Stomach (tissue), 9 donors: ENCODE measurements around the gene CARD19. TPM values are rescaled to one million over a fixed set of nuclear protein-coding genes. Genes with fewer than 3 reads are reported as not detected.
"Not testable (repeated sequence)": the region's sequence is repeated elsewhere in the genome, so short reads cannot be mapped to it uniquely, and the experiment has no call there.

Experiments
- DNase-seq, 2 donors: peaks; one replicate each; pipeline versions ENCODE4 v3.0.0 to v3.0.0-alpha.2; 2013 to 2019
- H3K27ac ChIP-seq, 5 donors: fragments of 200-600 bp in 4 of 5; sonication (generic) in 4 of 5; one replicate each; pipeline ENCODE4 v1.5.1; 2013 to 2019; ENCODE audit warnings: mild to moderate bottlenecking in 1 of 5, moderate library complexity in 1 of 5
- H3K27me3 ChIP-seq, 3 donors: fragments of 200-600 bp; sonication (generic); one replicate each; pipeline ENCODE4 v1.5.1; 2017 to 2019; ENCODE audit warnings: mixed run types in 1 of 3
- H3K36me3 ChIP-seq, 4 donors: fragments of 200-600 bp; sonication (generic); 1 replicate in 3 of 4; 2 replicates in 1 of 4; pipeline ENCODE4 v1.5.1; 2016 to 2019
- H3K4me1 ChIP-seq, 4 donors: fragments of 200-600 bp; sonication (generic); one replicate each; pipeline ENCODE4 v1.5.1; 2016 to 2019
- H3K4me3 ChIP-seq, 4 donors: fragments of 200-600 bp; sonication (generic) in 3 of 4; one replicate each; pipeline ENCODE4 v1.5.1; 2016 to 2019; ENCODE audit warnings: mild to moderate bottlenecking in 1 of 4
- H3K9me3 ChIP-seq, 4 donors: fragments of 200-600 bp; sonication (generic); one replicate each; pipeline ENCODE4 v1.5.1; 2016 to 2019
- CTCF ChIP-seq, 7 experiments: fragments of 450-650 bp in 4 of 7; fragments of 200-600 bp in 3 of 7; sonication (generic) in 3 of 7; IDR thresholded peaks; one replicate each; pipeline ENCODE4 v1.5.1; 2016 to 2019; ENCODE audit warnings: antibody characterized with exemption in 7 of 7, control low read depth in 2 of 7, mild to moderate bottlenecking in 1 of 7
- EP300 ChIP-seq: sonication (generic); formaldehyde crosslinking; IDR thresholded peaks from one replicate; pipeline ENCODE4 v1.6.1; 2017; ENCODE audit warnings: antibody characterized with exemption
- POLR2A ChIP-seq, 4 donors: fragments of 450-650 bp; IDR thresholded peaks; one replicate each; pipeline ENCODE4 v1.6.1; 2016; ENCODE audit warnings: antibody characterized with exemption in 4 of 4, control low read depth in 2 of 4, mild to moderate bottlenecking in 1 of 4, moderate library complexity in 1 of 4
- POLR2AphosphoS5 ChIP-seq, 3 donors: sonication (generic); formaldehyde crosslinking; IDR thresholded peaks; one replicate each; pipeline ENCODE4 v1.6.1; 2016; ENCODE audit warnings: antibody characterized with exemption in 3 of 3
- whole genome bisulfite sequencing, 5 donors: extraction: QIAGEN DNeasy Blood & Tissue Kit in 3 of 5; methylation state at CpG; one replicate each; pipeline versions ENCODE4 v1.1.5 to v1.1.7; 2013 to 2018; 5-methylcytosine and 5-hydroxymethylcytosine counted together
- intact Hi-C: fragments of 100-400 bp; cut with DNase I; formaldehyde crosslinking; loops from one replicate; pipeline ENCODE4 v1.15.1; 2023; ENCODE audit warnings: low total_unique reads
- polyA plus RNA-seq, 3 donors: library from polyadenylated mRNA; stranded (reverse); fragments of 200-250 nt; gene quantifications; one replicate each; pipeline ENCODE4 v1.2.3, GENCODE V29; 2013
- total RNA-seq, 5 donors: library from RNA; depleted of rRNA; stranded (reverse); fragments of >200 nt; gene quantifications; one replicate each; pipeline versions ENCODE4 v1.1.0 to v1.2.3, GENCODE V29; 2014 to 2016
- donor health status: healthy with polysubstance abuse.
- donor health status: Bipolar disorder and iron deficiency.
- donor health status: healthy.

The CARD19 gene
- total and polyA plus RNA-seq, 8 donors: 14.3 to 95.1 (median 45.6) TPM

DNA sequence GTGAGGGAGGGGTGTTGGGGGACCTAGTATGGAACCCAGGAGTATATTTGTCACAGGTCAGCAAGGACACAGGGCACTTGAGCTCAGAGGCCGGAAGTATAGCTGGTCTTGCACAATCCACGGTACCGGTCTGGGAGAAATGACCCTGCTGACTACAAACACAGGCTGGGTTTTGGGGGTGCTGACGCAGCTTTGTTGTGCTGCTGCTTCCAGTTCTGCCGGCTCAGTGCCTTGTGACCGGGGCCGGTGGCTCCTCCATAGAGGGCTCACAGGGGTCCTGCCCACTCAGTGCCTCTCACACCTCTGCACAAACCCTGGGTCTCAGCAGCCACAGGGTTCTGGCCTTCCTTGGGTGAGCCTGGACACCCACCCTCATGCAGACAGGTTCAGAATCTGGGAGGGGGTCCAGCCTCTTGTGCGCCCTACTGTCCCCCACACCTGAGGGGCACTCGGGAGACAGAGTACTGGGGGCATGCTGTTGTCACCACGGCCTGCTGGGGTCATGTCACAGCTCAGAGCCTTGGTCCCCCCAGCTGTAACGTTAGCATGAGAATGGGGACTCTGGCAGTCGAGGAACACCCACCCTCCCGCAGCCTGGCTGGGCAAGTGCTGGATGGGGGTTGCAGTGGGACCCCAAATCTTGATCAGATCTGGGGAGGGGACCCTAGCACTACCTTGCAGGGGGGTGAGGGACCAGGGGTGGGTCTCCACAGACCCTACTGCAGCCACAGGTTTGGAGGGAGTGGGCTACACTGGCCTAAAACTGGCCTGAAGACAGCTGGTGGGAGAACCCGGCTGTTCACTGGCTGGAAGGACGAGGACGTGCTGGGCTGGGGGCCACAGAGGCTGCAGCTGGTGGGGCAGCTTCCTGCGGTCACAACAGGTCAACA is 20.3 kb downstream of the CARD19 start:
- no peaks in the 10 kb centered on the region for H3K9me3 ChIP-seq
- peaks cover 18 to 38% (median 37%) of the 10 kb centered on the region in 4 donors for H3K36me3 ChIP-seq
- peaks cover 22 to 64% (median 33%) of the 10 kb centered on the region in 4 donors for H3K4me1 ChIP-seq
- WGBS, 5 donors: 48 to 65% (median 59%) methylated on average over 11 to 17 of the region's 17 CpGs
- TF ChIP-seq POLR2AphosphoS5 (IDR thresholded peaks at IDR 0.05) (peak; percentile 19 to 74 (median 38)), CTCF (IDR thresholded peaks at IDR 0.05) (no peak)
- peak; percentile 70 to 82 for DNase-seq
- intact Hi-C loops: no loop called here
- H3K4me3 ChIP-seq: no peak overlapping the region
- peak overlapping the region in 4 of 5 donors; percentile 50 to 82 (median 70) for H3K27ac ChIP-seq
- H3K27me3 ChIP-seq: no peaks in the 10 kb centered on the region

DNA sequence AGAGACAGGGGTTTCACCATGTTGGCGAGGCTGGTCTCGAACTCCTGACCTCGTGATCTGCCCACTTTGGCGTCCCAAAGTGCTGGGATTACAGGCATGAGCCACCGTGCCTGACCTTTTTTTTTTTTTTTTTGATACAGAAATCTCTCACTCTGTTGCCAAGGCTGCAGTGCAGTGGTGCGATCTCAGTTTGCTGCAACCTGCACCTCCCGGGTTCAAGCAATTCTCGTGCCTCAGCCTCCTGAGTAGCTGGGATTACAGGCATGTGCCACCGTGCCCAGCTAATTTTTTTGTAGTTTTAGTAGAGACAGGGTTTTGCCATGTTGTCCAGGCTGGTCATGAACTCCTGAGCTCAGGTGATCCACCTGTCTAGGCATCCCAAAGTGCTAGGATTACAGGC is 21.5 kb downstream of the CARD19 start:
- H3K27ac ChIP-seq, H3K4me3 ChIP-seq, H3K27me3 ChIP-seq, intact Hi-C loops, DNase-seq, H3K9me3 ChIP-seq: not testable (repeated sequence)
- H3K36me3 ChIP-seq: peaks cover 14 to 36% (median 34%) of the 10 kb centered on the region in 4 donors
- H3K4me1 ChIP-seq: peaks cover 22 to 64% (median 33%) of the 10 kb centered on the region in 4 donors
- WGBS, 5 donors: 89 to 92% (median 90%) methylated on average over 9 of the region's 9 CpGs

DNA sequence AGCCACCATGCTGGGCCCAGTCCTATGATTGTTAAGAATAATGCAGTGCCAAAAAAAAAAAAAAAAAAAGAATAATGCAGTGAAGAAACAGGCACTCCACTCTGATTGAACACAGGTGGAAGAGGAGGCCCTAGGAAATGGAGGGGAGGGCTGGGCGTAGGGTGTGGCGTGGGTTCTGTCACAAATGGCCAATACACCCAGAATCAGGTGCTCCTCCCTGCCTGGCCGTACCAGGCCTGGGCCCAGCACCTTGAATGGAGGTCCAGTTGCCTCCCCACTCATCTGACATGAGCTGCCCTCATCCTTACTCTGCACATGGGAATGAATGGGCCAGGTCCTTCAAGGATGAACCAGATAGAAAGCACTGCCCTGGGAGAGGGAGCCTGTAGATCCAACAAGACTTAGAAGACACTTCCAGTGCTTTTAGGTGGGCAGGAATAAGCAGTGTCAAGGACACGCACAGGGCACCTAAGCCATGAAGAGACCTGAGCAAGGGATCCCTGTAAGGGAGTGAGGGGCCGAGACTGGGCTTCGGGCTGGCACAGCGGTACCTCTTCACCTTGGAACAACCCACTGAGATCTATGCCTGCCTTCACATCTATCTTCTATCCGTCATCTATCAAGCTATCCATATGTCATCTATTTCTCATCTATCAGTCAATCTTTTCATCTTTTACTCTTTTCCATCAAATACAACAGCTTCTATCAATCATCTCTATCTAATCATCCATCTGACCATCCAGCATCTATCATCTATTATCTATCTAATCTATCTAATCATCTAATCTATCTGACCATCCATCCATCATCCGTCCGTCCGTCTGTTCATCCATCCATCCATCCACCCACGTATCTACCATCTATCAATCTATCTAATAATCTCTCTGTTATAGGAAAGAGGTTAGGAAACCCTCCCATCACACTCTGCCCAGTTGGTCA is 22.2 kb downstream of the CARD19 start:
- DNase-seq: peak in 1 of 2 donors; percentile 2
- no peaks in the 10 kb centered on the region for H3K9me3 ChIP-seq

More for the DNA sequence above, 22.2 kb downstream of the CARD19 start:
- Histone ChIP-seq H3K27me3 (no peaks in the 10 kb centered on the region), H3K27ac (peak overlapping the region in 1 of 5 donors; percentile 84), H3K36me3 (peaks cover 10 to 36% (median 33%) of the 10 kb centered on the region in 4 donors), H3K4me3 (no peak overlapping the region), H3K4me1 (peaks cover 22 to 64% (median 33%) of the 10 kb centered on the region in 4 donors)
- intact Hi-C loops: no loop called here
- TF ChIP-seq POLR2AphosphoS5 (IDR thresholded peaks at IDR 0.05) (no peak), POLR2A (IDR thresholded peaks at IDR 0.05) (no peak), EP300 (no peak), CTCF (IDR thresholded peaks at IDR 0.05) (no peak)
- WGBS, 5 donors: 88 to 95% (median 93%) methylated on average over 12 of the region's 12 CpGs
